CD4-positive, alpha-beta T cell treated with Interleukin-12 subunit alpha and Interleukin-12 subunit beta, for 1 hour (primary cell): ENCODE results near the gene ZNF655.

Source experiments
- DNase-seq: peaks from one replicate; pipeline ENCODE4 v3.0.0-alpha.2; 2020

Gene ZNF655

GRCh38 chr7:99607548-99607947, 49.1 kb downstream of the ZNF655 start:
- DNase-seq: no peak

GRCh38 chr7:99614495-99614894, 56.1 kb downstream of the ZNF655 start:
- DNase-seq: no peak

GRCh38 chr7:99615989-99616358, 57.5 kb downstream of the ZNF655 start:
- no peak for DNase-seq

- peak; percentile 90 for DNase-seq
Observed at GRCh38 chr7:99616359-99617191, 58.1 kb downstream of the ZNF655 start, which contains the start of gene ZSCAN25. ZSCAN25 (plus strand) TSS chr7:99616946; CDS start chr7:99619607, 2,661 bp downstream.

GRCh38 chr7:99617192-99617781, 58.8 kb downstream of the ZNF655 start:
- no peak for DNase-seq

- DNase-seq: no peak
Observed at GRCh38 chr7:99618726-99619125, 60.3 kb downstream of the ZNF655 start.

- DNase-seq: no peak
Observed at GRCh38 chr7:99619571-99620130, 61.2 kb downstream of the ZNF655 start.

GRCh38 chr7:99621271-99621670, 62.8 kb downstream of the ZNF655 start:
- DNase-seq: no peak

GRCh38 chr7:99622596-99622995, 64.2 kb downstream of the ZNF655 start:
- DNase-seq: no peak

GRCh38 chr7:99623091-99623693, 64.8 kb downstream of the ZNF655 start:
- DNase-seq: peak; percentile 13

GRCh38 chr7:99623702-99624447, 65.4 kb downstream of the ZNF655 start:
- no peak for DNase-seq

- peak; percentile 68 for DNase-seq
Observed at GRCh38 chr7:99624484-99624883, 66.0 kb downstream of the ZNF655 start.

- DNase-seq: no peak
Observed at GRCh38 chr7:99625321-99625720, 66.9 kb downstream of the ZNF655 start.

- DNase-seq: no peak
Observed at GRCh38 chr7:99625961-99626360, 67.5 kb downstream of the ZNF655 start.
